ENCODE results near the gene GIMAP5.

The GIMAP5 gene

GRCh38 chr7:150716939-150717338 is 20.3 kb upstream of the GIMAP5 start:
- TF ChIP-seq CTCF (IDR thresholded peaks at IDR 0.05; ENCODE audit: low read depth, low read length): no peak
- no peak overlapping the region for H3K4me3 ChIP-seq (ENCODE audit: low read depth, low read length)

DNA sequence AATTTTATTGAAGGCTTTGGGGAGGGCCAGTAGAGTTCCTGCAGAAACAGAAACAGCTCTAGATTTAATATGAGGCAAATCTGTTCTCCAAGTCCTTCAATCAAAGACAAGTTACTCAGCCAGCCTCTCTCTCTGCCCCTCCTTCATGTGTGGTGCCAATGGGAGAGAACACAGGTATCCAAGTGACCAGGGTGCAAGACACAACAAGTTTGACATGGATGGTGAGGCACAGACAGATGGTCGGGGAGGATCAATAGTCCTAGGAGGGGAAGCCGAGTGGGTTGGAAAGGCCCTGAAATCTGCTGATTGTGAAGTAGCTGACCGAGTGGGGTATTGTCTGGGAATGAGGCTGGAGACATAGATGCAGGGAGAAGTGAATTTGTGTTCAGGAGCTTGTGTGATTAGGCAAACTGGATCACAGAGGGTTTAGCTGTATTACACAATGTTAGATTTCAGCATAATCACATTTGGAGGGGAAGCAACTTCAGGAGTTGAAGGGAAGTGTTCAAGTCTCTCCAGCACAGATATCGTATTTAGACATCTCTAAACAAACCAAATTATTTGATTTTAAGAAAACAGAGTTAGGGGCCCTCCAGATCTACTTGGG is 19.3 kb upstream of the GIMAP5 start:
- no peak for TF ChIP-seq CTCF (IDR thresholded peaks at IDR 0.05; ENCODE audit: low read depth, low read length)
- no peak overlapping the region for H3K4me3 ChIP-seq (ENCODE audit: low read depth, low read length)

DNA sequence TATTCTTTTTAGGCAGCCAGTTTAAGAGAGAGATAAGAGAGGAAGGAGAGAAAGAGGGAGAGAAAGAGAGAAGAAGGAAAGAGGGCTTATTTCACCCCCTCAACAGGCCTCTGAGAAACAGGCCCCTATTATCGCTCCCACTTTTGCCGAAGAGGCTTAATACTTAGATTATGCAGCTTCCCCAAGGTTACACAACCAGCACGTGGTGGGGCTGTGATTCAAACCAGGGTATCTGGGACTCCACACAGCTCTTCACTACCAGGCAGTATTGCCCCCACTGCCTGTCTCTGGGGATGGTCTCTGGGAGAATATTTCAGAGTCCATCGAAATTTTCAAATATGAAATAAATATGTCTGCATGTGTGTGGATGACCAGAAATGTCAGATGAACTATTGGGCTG is 17.8 kb upstream of the GIMAP5 start:
- H3K4me3 ChIP-seq (ENCODE audit: low read depth, low read length): no peak overlapping the region
- no peak for TF ChIP-seq CTCF (IDR thresholded peaks at IDR 0.05; ENCODE audit: low read depth, low read length)

DNA sequence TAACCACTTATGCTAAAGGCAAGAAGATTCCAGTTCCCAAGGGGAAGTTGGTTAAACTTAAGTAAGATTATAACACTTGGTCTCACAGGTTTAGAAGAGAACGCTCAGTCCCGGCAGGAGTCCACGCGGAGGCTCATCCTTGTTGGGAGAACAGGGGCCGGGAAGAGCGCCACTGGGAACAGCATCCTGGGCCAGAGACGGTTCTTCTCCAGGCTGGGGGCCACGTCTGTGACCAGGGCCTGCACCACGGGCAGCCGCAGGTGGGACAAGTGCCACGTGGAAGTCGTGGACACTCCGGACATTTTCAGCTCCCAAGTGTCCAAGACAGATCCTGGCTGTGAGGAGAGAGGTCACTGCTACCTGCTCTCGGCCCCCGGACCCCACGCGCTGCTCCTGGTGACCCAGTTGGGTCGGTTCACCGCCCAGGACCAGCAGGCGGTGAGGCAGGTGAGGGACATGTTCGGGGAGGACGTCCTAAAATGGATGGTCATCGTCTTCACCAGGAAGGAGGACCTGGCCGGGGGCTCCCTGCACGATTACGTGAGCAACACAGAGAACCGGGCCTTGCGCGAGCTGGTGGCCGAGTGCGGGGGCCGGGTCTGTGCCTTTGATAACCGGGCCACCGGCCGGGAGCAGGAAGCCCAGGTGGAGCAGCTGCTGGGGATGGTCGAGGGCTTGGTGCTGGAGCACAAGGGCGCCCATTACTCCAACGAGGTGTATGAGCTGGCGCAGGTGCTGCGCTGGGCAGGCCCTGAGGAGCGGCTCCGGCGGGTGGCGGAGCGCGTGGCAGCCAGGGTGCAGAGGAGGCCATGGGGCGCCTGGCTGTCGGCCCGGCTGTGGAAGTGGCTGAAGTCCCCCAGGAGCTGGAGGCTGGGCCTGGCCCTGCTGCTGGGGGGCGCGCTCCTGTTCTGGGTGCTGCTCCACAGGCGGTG is 17.0 kb upstream of the GIMAP5 start:
- H3K4me3 ChIP-seq (ENCODE audit: low read depth, low read length): no peak overlapping the region
- TF ChIP-seq CTCF (IDR thresholded peaks at IDR 0.05; ENCODE audit: low read depth, low read length): no peak

- no peak for TF ChIP-seq CTCF (IDR thresholded peaks at IDR 0.05; ENCODE audit: low read depth, low read length)
- H3K4me3 ChIP-seq (ENCODE audit: low read depth, low read length): no peak overlapping the region
Measured at GRCh38 chr7:150721970-150722373, 15.2 kb upstream of the GIMAP5 start.

DNA sequence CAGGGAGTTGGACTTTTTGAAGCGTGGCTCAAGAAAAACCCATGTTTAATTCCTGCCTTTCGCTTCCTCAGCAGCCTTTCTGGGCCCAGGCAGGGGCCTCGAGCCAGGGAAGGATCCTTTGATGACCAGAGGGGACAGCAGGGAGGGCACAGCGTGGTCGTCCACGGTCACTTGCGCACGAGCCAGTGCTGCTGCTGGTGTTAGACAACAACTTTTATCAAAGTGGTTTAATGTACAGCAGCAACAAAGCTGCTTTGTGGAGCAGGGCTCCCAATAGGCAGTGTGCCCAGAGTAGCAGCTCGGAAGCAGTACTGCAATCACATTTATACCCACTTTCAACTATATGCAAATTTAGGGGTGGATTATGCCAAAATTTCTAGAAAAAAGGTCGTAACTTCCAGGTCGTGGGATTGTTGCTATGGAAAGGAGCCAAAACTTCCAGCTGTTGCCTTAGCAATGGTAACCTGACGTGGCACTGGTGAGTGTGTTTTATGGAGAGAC is 14.7 kb upstream of the GIMAP5 start:
- H3K4me3 ChIP-seq (ENCODE audit: low read depth, low read length): no peak overlapping the region
- TF ChIP-seq CTCF (IDR thresholded peaks at IDR 0.05; ENCODE audit: low read depth, low read length): no peak

DNA sequence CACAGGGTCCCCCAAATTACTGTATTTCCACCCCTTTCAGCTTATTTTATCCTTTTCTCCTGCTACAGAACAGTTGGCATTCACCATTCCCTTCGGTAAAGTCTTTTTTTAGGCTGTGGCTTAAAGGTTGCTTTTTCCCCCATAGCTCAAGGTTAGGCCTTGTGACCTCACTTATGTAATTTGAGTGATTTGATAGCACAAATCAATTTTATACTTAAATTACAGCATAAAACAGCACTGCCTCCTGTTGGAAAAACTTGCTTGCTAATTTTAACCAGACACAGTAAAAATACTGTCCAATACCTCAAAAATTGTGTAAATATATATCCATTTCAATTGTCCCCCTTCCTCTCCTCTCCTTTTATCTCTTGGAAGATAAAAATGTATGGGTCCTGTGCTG is 13.8 kb upstream of the GIMAP5 start:
- TF ChIP-seq CTCF (IDR thresholded peaks at IDR 0.05; ENCODE audit: low read depth, low read length): no peak
- no peak overlapping the region for H3K4me3 ChIP-seq (ENCODE audit: low read depth, low read length)

All from WI38 (cell line).